K562 (cell line): ENCODE results near the gene ILK. TPM values are rescaled to one million over a fixed set of nuclear protein-coding genes. Genes with fewer than 3 reads are reported as not detected.
A peak's percentile ranks its signal among the peaks of the same experiment; 100 is the strongest.

Source experiments
- FOSL1 ChIP-seq: fragments of 200-800 bp; sonication (Bioruptor generic); conservative IDR thresholded peaks from 2 replicates; pipeline ENCODE4 v1.6.1; 2016; ENCODE audit warnings: missing genetic modification characterization, missing compliant biosample characterization
- HDAC2 ChIP-seq: fragments of 450-650 bp; IDR thresholded peaks from 2 replicates; pipeline ENCODE4 v1.6.1; 2016; ENCODE audit warnings: mild to moderate bottlenecking
- HIVEP1 ChIP-seq: fragments of 250-450 bp; sonication (Bioruptor Pico); IDR thresholded peaks from 2 replicates; pipeline ENCODE4 v1.4.0; 2020; ENCODE audit warnings: mild to moderate bottlenecking
- HMBOX1 ChIP-seq: sonication (generic); IDR thresholded peaks from 2 replicates; pipeline ENCODE4 v1.6.1; 2016
- HOXB6 ChIP-seq: fragments of 250-450 bp; sonication (Bioruptor Pico); IDR thresholded peaks from 2 replicates; pipeline ENCODE4 v1.5.1; 2022; ENCODE audit warnings: mild to moderate bottlenecking, borderline replicate concordance
- ILF3 ChIP-seq: fragments of 450-650 bp; IDR thresholded peaks from 2 replicates; pipeline ENCODE4 v1.6.1; 2018; ENCODE audit warnings: antibody characterized with exemption, mild to moderate bottlenecking, moderate library complexity, borderline replicate concordance
- LEF1 ChIP-seq: fragments of 450-650 bp; IDR thresholded peaks from 2 replicates; pipeline ENCODE4 v1.6.1; 2016; ENCODE audit warnings: mild to moderate bottlenecking
- MAFG ChIP-seq: fragments of 450-650 bp; conservative IDR thresholded peaks from 2 replicates; pipeline ENCODE4 v1.6.1; 2016; ENCODE audit warnings: missing genetic modification characterization, missing compliant biosample characterization
- MAZ ChIP-seq, 2 experiments: fragments of 450-650 bp in 1 of 2; sonication (generic) in 1 of 2; formaldehyde crosslinking; IDR thresholded peaks in 1 of 2; conservative IDR thresholded peaks in 1 of 2; 2 replicates each; pipeline versions ENCODE4 v1.4.0 to v1.5.0; 2020; ENCODE audit warnings: mild to moderate bottlenecking in 1 of 2, missing genetic modification reagents in 1 of 2
- MBD2 ChIP-seq: sonication (generic); IDR thresholded peaks from 2 replicates; pipeline ENCODE4 v1.6.1; 2016; ENCODE audit warnings: low read depth, borderline replicate concordance
- MITF ChIP-seq: IDR thresholded peaks from 2 replicates; pipeline ENCODE4 v1.6.1; 2014; ENCODE audit warnings: antibody characterized with exemption
- NONO ChIP-seq, 2 experiments: fragments of 200-400 bp in 1 of 2; fragments of 450-650 bp in 1 of 2; formaldehyde crosslinking in 1 of 2; IDR thresholded peaks; 2 replicates each; pipeline ENCODE4 v1.6.1; 2017; ENCODE audit warnings: low read depth in 2 of 2, mild to moderate bottlenecking in 2 of 2, moderate library complexity in 2 of 2, low read length in 1 of 2
- NRF1 ChIP-seq, 2 experiments: fragments of 450-650 bp; IDR thresholded peaks in 1 of 2; conservative IDR thresholded peaks in 1 of 2; 2 replicates each; pipeline ENCODE4 v1.6.1; 2014; ENCODE audit warnings: mild to moderate bottlenecking in 2 of 2
- PBX2 ChIP-seq, 2 experiments: IDR thresholded peaks in 1 of 2; conservative IDR thresholded peaks in 1 of 2; 2 replicates each; pipeline ENCODE4 v1.6.1; 2016; ENCODE audit warnings: low read depth in 2 of 2, mild to moderate bottlenecking in 1 of 2, missing compliant biosample characterization in 1 of 2, missing genetic modification characterization in 1 of 2, moderate library complexity in 1 of 2
- RBFOX2 ChIP-seq: fragments of 200-400 bp; formaldehyde crosslinking; IDR thresholded peaks from 2 replicates; pipeline ENCODE4 v1.6.1; 2017; ENCODE audit warnings: low read depth, mild to moderate bottlenecking, low read length, moderate library complexity
- SMARCC2 ChIP-seq: fragments of 450-650 bp; IDR thresholded peaks from 2 replicates; pipeline ENCODE4 v1.6.1; 2017; ENCODE audit warnings: antibody characterized with exemption, moderate library complexity, mild to moderate bottlenecking, low read depth
- SNIP1 ChIP-seq: fragments of 450-650 bp; IDR thresholded peaks from 2 replicates; pipeline ENCODE4 v1.7.1; 2017; ENCODE audit warnings: low read depth, mild to moderate bottlenecking
- TCF7L2 ChIP-seq: fragments of 150-350 bp; IDR thresholded peaks from 2 replicates; pipeline ENCODE4 v1.6.1; 2016; ENCODE audit warnings: low read depth, mild to moderate bottlenecking, low read length, moderate library complexity
- TSC22D4 ChIP-seq: fragments of 450-650 bp; IDR thresholded peaks from 2 replicates; pipeline ENCODE4 v1.6.1; 2016; ENCODE audit warnings: missing genetic modification characterization, missing biosample characterization, control low read depth
- ZBTB12 ChIP-seq: fragments of 250-450 bp; sonication (Bioruptor Pico); IDR thresholded peaks from 2 replicates; pipeline ENCODE4 v1.4.0; 2020
- ZNF174 ChIP-seq: fragments of 250-450 bp; sonication (Bioruptor Pico); IDR thresholded peaks from 2 replicates; pipeline ENCODE4 v1.4.0; 2020; ENCODE audit warnings: mild to moderate bottlenecking
- polyA plus RNA-seq, 8 experiments: library from polyadenylated mRNA; depleted of rRNA in 4 of 8; stranded (reverse) in 5 of 8; unstranded in 3 of 8; fragments of >200 nt; fragmentation: Nextera tagmentation in 2 of 8; fragmentation: Illumina TruSeq in 1 of 8; extraction: Ambion mirVana in 2 of 8; extraction: Trizol in 1 of 8; gene quantifications; 2 replicates each; pipeline versions ENCODE4 v1.2.1 to v1.2.3, GENCODE V29; 2011 to 2014; ENCODE audit warnings: inconsistent platforms in 1 of 8, missing spikeins in 1 of 8
- total RNA-seq, 7 experiments: library from RNA; depleted of rRNA in 6 of 7; stranded (reverse); fragments of >200 nt in 6 of 7; fragmentation: Illumina TruSeq in 2 of 7; extraction: Trizol in 2 of 7; gene quantifications; 2 replicates each; pipeline versions ENCODE4 v1.2.1 to v1.2.3, GENCODE V29; 2011 to 2021; ENCODE audit warnings: low replicate concordance in 1 of 7

ILK gene
- total and polyA plus RNA-seq, 9 of the 15 experiments (the other 6 are each of a cell fraction or from before 2014, with no cell fraction given) = 43.3 to 95.9 (median 58.9) TPM

GRCh38 chr11:6554828-6555706 lies 48.5 kb upstream of the ILK start (continued):
- TF ChIP-seq TSC22D4 (tag) (no peak), LEF1 (peak; percentile 98), ILF3 (0 out of 2 replicates have a peak, but pooled peaks have one; percentile 61), HMBOX1 (peak; percentile 82), FOSL1 (tag) (peak; percentile 34; the same call in 1 of the 2 replicates), MITF (no peak), SMARCC2 (peak; percentile 85), NRF1 (conservative IDR thresholded peaks at IDR 0.05 in 1 of 2, IDR thresholded peaks at IDR 0.05 in 1 of 2) (no peak), HOXB6 (no peak), MBD2 (peak; percentile 62), PBX2 (CRISPR knock-in tag; IDR thresholded peaks at IDR 0.05; ENCODE audit: low read depth) (no peak), PBX2 (tag; conservative IDR thresholded peaks at IDR 0.05; ENCODE audit: low read depth) (no peak), HIVEP1 (no peak), MAFG (tag) (no peak), TCF7L2 (no peak), MAZ (CRISPR knock-in tag; conservative IDR thresholded peaks at IDR 0.05 in 1 of 2, IDR thresholded peaks at IDR 0.05 in 1 of 2) (peak in 1 of 2 experiments; percentile 23; a peak in 1 of 4 replicates), ZNF174 (no peak), HDAC2 (peak; percentile 68; the same call in 1 of the 2 replicates), RBFOX2 (no peak), NONO (IDR thresholded peaks at IDR 0.05; ENCODE audit: low read depth in 2 of 2, low read length in 1 of 2) (peak in 1 of 2 experiments; percentile 63; a peak in 1 of 4 replicates), SNIP1 (no peak), ZBTB12 (CRISPR knock-in tag) (no peak)
